GM19043 (cell line): Measurements from ENCODE around the gene SLMAP.

ENCODE experiments used
- ATAC-seq: cut with Tn5 transposase; IDR thresholded peaks from one replicate; pipeline ENCODE4 v1.9.1; 2021; ENCODE audit warnings: low read depth; ENCODE audit not compliant: unreplicated experiment

Gene SLMAP

GRCh38 chr3:57927916-57928315 is 171.8 kb downstream of the SLMAP start:
- ATAC-seq = no peak

- ATAC-seq = no peak
These were observed 172.4 kb downstream of the SLMAP start for GRCh38 chr3:57928511-57928910.

GRCh38 chr3:57929988-57930387 is 173.9 kb downstream of the SLMAP start:
- ATAC-seq = no peak

- ATAC-seq = no peak
These were observed 177.5 kb downstream of the SLMAP start for GRCh38 chr3:57933602-57934001.

- ATAC-seq = no peak
These were observed 178.3 kb downstream of the SLMAP start for GRCh38 chr3:57934373-57934772.

GRCh38 chr3:57935539-57935938 is 179.4 kb downstream of the SLMAP start:
- no peak for ATAC-seq

- no peak for ATAC-seq
These were observed 181.0 kb downstream of the SLMAP start for GRCh38 chr3:57937092-57937491.

- no peak for ATAC-seq
These were observed 183.7 kb downstream of the SLMAP start for GRCh38 chr3:57939775-57940174.

GRCh38 chr3:57942388-57942787 is 186.3 kb downstream of the SLMAP start:
- no peak for ATAC-seq

GRCh38 chr3:57942872-57943283 is 186.8 kb downstream of the SLMAP start:
- no peak for ATAC-seq

- no peak for ATAC-seq
These were observed 187.7 kb downstream of the SLMAP start for GRCh38 chr3:57943525-57944495.

GRCh38 chr3:57946970-57947381 is 190.9 kb downstream of the SLMAP start:
- no peak for ATAC-seq

GRCh38 chr3:57948080-57948671 is 192.1 kb downstream of the SLMAP start:
- no peak for ATAC-seq

- ATAC-seq = no peak
These were observed 192.7 kb downstream of the SLMAP start for GRCh38 chr3:57948781-57949242.

- ATAC-seq = no peak
These were observed 193.2 kb downstream of the SLMAP start for GRCh38 chr3:57949344-57949743.

GRCh38 chr3:57949785-57950615 is 193.9 kb downstream of the SLMAP start:
- ATAC-seq = no peak

- ATAC-seq = no peak
These were observed 195.2 kb downstream of the SLMAP start for GRCh38 chr3:57951066-57951882.

GRCh38 chr3:57952208-57952631 is 196.1 kb downstream of the SLMAP start:
- no peak for ATAC-seq

GRCh38 chr3:57952651-57953050 is 196.5 kb downstream of the SLMAP start:
- no peak for ATAC-seq

- no peak for ATAC-seq
These were observed 197.5 kb downstream of the SLMAP start for GRCh38 chr3:57953576-57953975.
